Gastroesophageal sphincter (tissue), 3 donors: Measurements from ENCODE around the gene LDLRAD1.

Source experiments
- CTCF ChIP-seq, 4 experiments: fragments of 200-600 bp in 2 of 4; fragments of 450-650 bp in 2 of 4; sonication (generic) in 1 of 4; IDR thresholded peaks; one replicate each; pipeline ENCODE4 v1.5.1; 2017 to 2019; ENCODE audit warnings: antibody characterized with exemption in 4 of 4, mild to moderate bottlenecking in 2 of 4, moderate library complexity in 2 of 4
- POLR2A ChIP-seq, 2 donors: fragments of 450-650 bp; IDR thresholded peaks; one replicate each; pipeline ENCODE4 v1.6.1; 2017; ENCODE audit warnings: antibody characterized with exemption in 2 of 2, mild to moderate bottlenecking in 2 of 2, moderate library complexity in 1 of 2

- TF ChIP-seq CTCF (IDR thresholded peaks at IDR 0.05) (no peak), POLR2A (IDR thresholded peaks at IDR 0.05) (no peak)
These were observed 8.6 kb downstream of the LDLRAD1 start for GRCh38 chr1:54009406-54009805.
